ENCODE measurements around the gene CHD5. TPM values are rescaled to one million over a fixed set of nuclear protein-coding genes. Genes with fewer than 3 reads are reported as not detected.
A peak's percentile ranks its signal among the peaks of the same experiment; 100 is the strongest.

CHD5 gene
- total RNA-seq, 1 experiment from 2014 or later, result 2.4 TPM

- TF ChIP-seq ZNF671 (CRISPR knock-in tag; IDR thresholded peaks at IDR 0.05), result no peak
- no peak for TF ChIP-seq ATF1 (CRISPR knock-in tag; IDR thresholded peaks at IDR 0.05)
- no peak for TF ChIP-seq FOXP4 (CRISPR knock-in tag; IDR thresholded peaks at IDR 0.05)
- no peak for TF ChIP-seq ZMAT4 (CRISPR knock-in tag; IDR thresholded peaks at IDR 0.05)
- TF ChIP-seq ETV6 (CRISPR knock-in tag; IDR thresholded peaks at IDR 0.05), result no peak
- TF ChIP-seq CDX4 (CRISPR knock-in tag; IDR thresholded peaks at IDR 0.05; ENCODE audit: borderline replicate concordance), result no peak
- TF ChIP-seq ZBTB21 (CRISPR knock-in tag; IDR thresholded peaks at IDR 0.05; ENCODE audit: borderline replicate concordance), result no peak
- no peak for TF ChIP-seq ATF6 (CRISPR knock-in tag; IDR thresholded peaks at IDR 0.05)
Measured at GRCh38 chr1:6086762-6087376, 93.3 kb downstream of the CHD5 start (continued).

DNA sequence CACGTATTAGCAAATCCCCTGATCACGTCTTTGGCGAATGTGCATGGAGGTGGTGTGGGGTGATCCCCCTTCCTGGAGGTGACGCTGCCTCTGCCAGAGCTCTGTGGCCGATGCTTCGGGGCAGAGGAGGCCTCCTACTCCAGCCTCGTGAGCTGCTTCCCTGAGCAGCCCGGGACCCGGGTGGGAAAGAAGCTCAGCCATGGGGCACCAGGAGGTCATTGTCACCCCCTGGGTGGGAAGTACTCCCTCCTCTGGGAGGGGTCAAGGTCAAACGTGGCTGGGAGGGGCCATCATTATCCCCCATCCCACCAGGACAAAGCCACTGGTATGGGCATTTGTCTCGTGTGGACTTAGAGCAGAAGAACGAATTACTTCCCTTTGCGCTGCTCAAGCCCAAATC, 93.8 kb downstream of the CHD5 start:
- H3K9me3 Mint-ChIP-seq, result no peaks in the 10 kb centered on the region
- DNase-seq (ENCODE audit: low spot score), result no peak
- CTCF ChIA-PET, result interaction anchor here (0.5 to 2.7 kb wide), 5 partner anchors 15 to 271 kb away, joined by 3 to 8 read pairs (median 3); no protein-coding TSS in a partner anchor
- peaks cover 2% of the 10 kb centered on the region; the same call in 1 of the 2 replicates for H3K4me1 Mint-ChIP-seq
- H3K27me3 Mint-ChIP-seq (ENCODE audit: low read depth), result no peaks in the 10 kb centered on the region
- H3K36me3 Mint-ChIP-seq, result no peaks in the 10 kb centered on the region
- POLR2A ChIA-PET, result no interaction called here
- H3K4me3 Mint-ChIP-seq, result no peak overlapping the region
- peak overlapping the region; percentile 19; the same call in 1 of the 2 replicates for H3K27ac Mint-ChIP-seq
- ATAC-seq, result no peak
- TF ChIP-seq SMAD4 (CRISPR knock-in tag; IDR thresholded peaks at IDR 0.05) (no peak), MXD4 (CRISPR knock-in tag; IDR thresholded peaks at IDR 0.05; ENCODE audit: borderline replicate concordance) (no peak), GABPB1 (CRISPR knock-in tag; IDR thresholded peaks at IDR 0.05) (no peak), KAT7 (CRISPR knock-in tag; IDR thresholded peaks at IDR 0.05; ENCODE audit: borderline replicate concordance) (no peak), FOXK1 (CRISPR knock-in tag; IDR thresholded peaks at IDR 0.05) (no peak), ZNF219 (CRISPR knock-in tag; IDR thresholded peaks at IDR 0.05; ENCODE audit: borderline replicate concordance) (no peak), GTF2I (CRISPR knock-in tag; conservative IDR thresholded peaks at IDR 0.05) (no peak), ZNF396 (CRISPR knock-in tag; IDR thresholded peaks at IDR 0.05; ENCODE audit: borderline replicate concordance) (no peak), CBFB (CRISPR knock-in tag; IDR thresholded peaks at IDR 0.05; ENCODE audit: low read depth) (no peak), ELF4 (CRISPR knock-in tag; IDR thresholded peaks at IDR 0.05; ENCODE audit: low read depth) (no peak), MYBL2 (CRISPR knock-in tag; IDR thresholded peaks at IDR 0.05) (no peak), ZNF121 (CRISPR knock-in tag; IDR thresholded peaks at IDR 0.05) (no peak), ERG (CRISPR knock-in tag; IDR thresholded peaks at IDR 0.05) (no peak), SOX15 (CRISPR knock-in tag; IDR thresholded peaks at IDR 0.05) (no peak), JAZF1 (CRISPR knock-in tag; IDR thresholded peaks at IDR 0.05) (no peak), NR2C2 (CRISPR knock-in tag; IDR thresholded peaks at IDR 0.05) (no peak)
- TF ChIP-seq, protein P1, sequence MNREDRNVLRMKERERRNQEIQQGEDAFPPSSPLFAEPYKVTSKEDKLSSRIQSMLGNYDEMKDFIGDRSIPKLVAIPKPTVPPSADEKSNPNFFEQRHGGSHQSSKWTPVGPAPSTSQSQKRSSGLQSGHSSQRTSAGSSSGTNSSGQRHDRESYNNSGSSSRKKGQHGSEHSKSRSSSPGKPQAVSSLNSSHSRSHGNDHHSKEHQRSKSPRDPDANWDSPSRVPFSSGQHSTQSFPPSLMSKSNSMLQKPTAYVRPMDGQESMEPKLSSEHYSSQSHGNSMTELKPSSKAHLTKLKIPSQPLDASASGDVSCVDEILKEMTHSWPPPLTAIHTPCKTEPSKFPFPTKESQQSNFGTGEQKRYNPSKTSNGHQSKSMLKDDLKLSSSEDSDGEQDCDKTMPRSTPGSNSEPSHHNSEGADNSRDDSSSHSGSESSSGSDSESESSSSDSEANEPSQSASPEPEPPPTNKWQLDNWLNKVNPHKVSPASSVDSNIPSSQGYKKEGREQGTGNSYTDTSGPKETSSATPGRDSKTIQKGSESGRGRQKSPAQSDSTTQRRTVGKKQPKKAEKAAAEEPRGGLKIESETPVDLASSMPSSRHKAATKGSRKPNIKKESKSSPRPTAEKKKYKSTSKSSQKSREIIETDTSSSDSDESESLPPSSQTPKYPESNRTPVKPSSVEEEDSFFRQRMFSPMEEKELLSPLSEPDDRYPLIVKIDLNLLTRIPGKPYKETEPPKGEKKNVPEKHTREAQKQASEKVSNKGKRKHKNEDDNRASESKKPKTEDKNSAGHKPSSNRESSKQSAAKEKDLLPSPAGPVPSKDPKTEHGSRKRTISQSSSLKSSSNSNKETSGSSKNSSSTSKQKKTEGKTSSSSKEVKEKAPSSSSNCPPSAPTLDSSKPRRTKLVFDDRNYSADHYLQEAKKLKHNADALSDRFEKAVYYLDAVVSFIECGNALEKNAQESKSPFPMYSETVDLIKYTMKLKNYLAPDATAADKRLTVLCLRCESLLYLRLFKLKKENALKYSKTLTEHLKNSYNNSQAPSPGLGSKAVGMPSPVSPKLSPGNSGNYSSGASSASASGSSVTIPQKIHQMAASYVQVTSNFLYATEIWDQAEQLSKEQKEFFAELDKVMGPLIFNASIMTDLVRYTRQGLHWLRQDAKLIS (CRISPR knock-in tag; IDR thresholded peaks at IDR 0.05; ENCODE audit: borderline replicate concordance), result no peak
